Endothelial cell of umbilical vein (primary cell): ENCODE data around the gene ADIPOR2. TPM values are rescaled to one million over a fixed set of nuclear protein-coding genes. Genes with fewer than 3 reads are reported as not detected.

Source experiments
- BruUV-seq: library from RNA; stranded (reverse); fragments of 400-500 nt; replicated peaks from 2 replicates; lab custom pipeline; 2021; lab: Mats Ljungman, UMichigan
- CTCF ChIA-PET: fragments of 300-600, 350-600 bp; sonication (Branson Sonifier 250); formaldehyde crosslinking; loops from one replicate; lab custom pipeline; 2021; ENCODE audit warnings: antibody characterized with exemption, inconsistent platforms; lab: Charles Lee
- POLR2A ChIA-PET: fragments of 300-600, 350-600 bp; sonication (Branson Sonifier 250); formaldehyde crosslinking; loops from one replicate; lab custom pipeline; 2021; ENCODE audit warnings: antibody characterized with exemption, inconsistent platforms; lab: Charles Lee
- DNase-seq: peaks from one replicate; pipeline ENCODE4 v3.0.0-alpha.2; 2011; ENCODE audit warnings: low read depth, low spot score
- FAIRE-seq: peaks from 2 replicates; lab custom pipeline; 2011; peaks lifted over from hg19 to GRCh38; lab: Jason Lieb, UNC
- H2AFZ ChIP-seq: 2 replicates; pipeline ENCODE4 v1.6.0; 2012; ENCODE audit warnings: low read depth, low read length, control low read depth, inconsistent platforms
- H3K27ac ChIP-seq: 2 replicates; pipeline ENCODE4 v1.5.1; 2011; ENCODE audit warnings: low read depth, mild to moderate bottlenecking, control low read depth, low read length, moderate library complexity; ENCODE audit not compliant: insufficient read depth
- H3K27me3 ChIP-seq, 2 experiments: 2 replicates each; pipeline versions ENCODE4 v1.6.0 to v1.6.1; 2011; ENCODE audit warnings: low read length in 2 of 2, mixed read lengths in 1 of 2; ENCODE audit not compliant: control insufficient read depth in 2 of 2, insufficient read depth in 2 of 2
- H3K36me3 ChIP-seq, 2 experiments: 2 replicates in 1 of 2; 3 replicates in 1 of 2; pipeline ENCODE4 v1.5.1; 2011; ENCODE audit warnings: low read length in 2 of 2, mild to moderate bottlenecking in 1 of 2, moderate library complexity in 1 of 2; ENCODE audit not compliant: control insufficient read depth in 2 of 2, insufficient read depth in 2 of 2; ENCODE audit errors: extremely low read depth in 1 of 2
- H3K4me1 ChIP-seq: 3 replicates; pipeline ENCODE4 v1.5.1; 2011; ENCODE audit warnings: mild to moderate bottlenecking, low read length; ENCODE audit not compliant: control insufficient read depth, insufficient read depth; ENCODE audit errors: extremely low read depth
- H3K4me2 ChIP-seq: 2 replicates; pipeline ENCODE4 v1.6.1; 2011; ENCODE audit warnings: low read length, control low read depth, mixed read lengths; ENCODE audit not compliant: insufficient read depth
- H3K4me3 ChIP-seq, 3 experiments: fragments of 200-600 bp in 1 of 3; sonication (generic), shearing (Covaris generic) in 1 of 3; replicated peaks in 1 of 3; 2 replicates each; pipeline ENCODE4 v1.5.1; 2011 to 2016; ENCODE audit warnings: control low read depth in 3 of 3, low read length in 3 of 3, mild to moderate bottlenecking in 2 of 3, inconsistent platforms in 1 of 3, low read depth in 1 of 3, moderate library complexity in 1 of 3; ENCODE audit not compliant: insufficient read depth in 1 of 3
- H3K79me2 ChIP-seq: 2 replicates; pipeline ENCODE4 v1.6.0; 2012; ENCODE audit warnings: low read length, inconsistent platforms; ENCODE audit not compliant: control insufficient read depth, insufficient read depth
- H3K9ac ChIP-seq: replicated peaks from 2 replicates; pipeline ENCODE3; 2011; ENCODE audit warnings: low read length, control low read depth; ENCODE audit not compliant: insufficient read depth; ENCODE audit errors: extremely low read depth
- H3K9me1 ChIP-seq: replicated peaks from 3 replicates; pipeline ENCODE4 v1.6.0; 2011; ENCODE audit warnings: mild to moderate bottlenecking, low read length; ENCODE audit not compliant: control insufficient read depth, insufficient read depth; ENCODE audit errors: extremely low read depth
- H3K9me3 ChIP-seq: replicated peaks from 2 replicates; pipeline ENCODE4 v1.5.1; 2012; ENCODE audit warnings: low read length, inconsistent platforms; ENCODE audit not compliant: control insufficient read depth, insufficient read depth
- H4K20me1 ChIP-seq: replicated peaks from 2 replicates; pipeline ENCODE3; 2011; ENCODE audit warnings: mild to moderate bottlenecking, low read length; ENCODE audit not compliant: control insufficient read depth, insufficient read depth; ENCODE audit errors: extremely low read depth
- CTCF ChIP-seq, 2 donors: IDR thresholded peaks; 1 replicate in 1 of 2; 2 replicates in 1 of 2; pipeline ENCODE4 v1.5.1; 2011; ENCODE audit warnings: low read length in 2 of 2, mild to moderate bottlenecking in 2 of 2, moderate library complexity in 2 of 2, control low read depth in 1 of 2, inconsistent platforms in 1 of 2, low read depth in 1 of 2; ENCODE audit not compliant: insufficient read depth in 1 of 2; ENCODE audit errors: extremely low read depth in 1 of 2
- EZH2 ChIP-seq: IDR thresholded peaks from 2 replicates; pipeline ENCODE4 v1.6.1; 2012; ENCODE audit warnings: borderline replicate concordance, low read depth, mild to moderate bottlenecking, moderate library complexity, low read length, inconsistent platforms; ENCODE audit not compliant: severe bottlenecking
- FOS ChIP-seq: IDR thresholded peaks from 2 replicates; pipeline ENCODE4 v1.6.1; 2011; ENCODE audit warnings: mild to moderate bottlenecking, low read length, moderate library complexity, borderline replicate concordance; ENCODE audit not compliant: insufficient read depth
- GATA2 ChIP-seq: IDR thresholded peaks from 2 replicates; pipeline ENCODE4 v1.7.0; 2011; ENCODE audit warnings: low read depth, mild to moderate bottlenecking, moderate library complexity, mixed read lengths, low read length; ENCODE audit not compliant: insufficient read length, insufficient read depth
- JUN ChIP-seq: IDR thresholded peaks from 2 replicates; pipeline ENCODE4 v1.6.1; 2011; ENCODE audit warnings: borderline replicate concordance, low read depth; ENCODE audit not compliant: insufficient read length, insufficient read depth
- MAX ChIP-seq: IDR thresholded peaks from 2 replicates; pipeline ENCODE4 v1.6.1; 2011; ENCODE audit not compliant: insufficient read depth, insufficient read length
- MYC ChIP-seq: IDR thresholded peaks from one replicate; pipeline ENCODE4 v1.6.1; 2011; ENCODE audit warnings: mild to moderate bottlenecking, low read depth, low read length
- POLR2A ChIP-seq: IDR thresholded peaks from 2 replicates; pipeline ENCODE4 v1.6.1; 2012; ENCODE audit warnings: low read depth, mild to moderate bottlenecking, control low read depth, low read length
- POLR2AphosphoS5 ChIP-seq: IDR thresholded peaks from 2 replicates; pipeline ENCODE4 v1.6.1; 2012; ENCODE audit warnings: low read depth, mild to moderate bottlenecking, control low read depth, low read length, moderate library complexity; ENCODE audit not compliant: insufficient read depth
- dilution Hi-C: fragments of 300-500 bp; cut with MboI; formaldehyde crosslinking; loops from one replicate; pipeline ENCODE4 v1.15.0; 2019; ENCODE audit warnings: low sequenced_read_pairs; ENCODE audit not compliant: extremely low pct_ligation_motif_present
- intact Hi-C: fragments of 100-400 bp; cut with micrococcal nuclease; formaldehyde crosslinking; loops from one replicate; pipeline ENCODE4 v1.10.0; 2022
- polyA plus RNA-seq, 4 experiments: library from polyadenylated mRNA; depleted of rRNA in 3 of 4; stranded (reverse) in 3 of 4; unstranded in 1 of 4; fragments of >200 nt; gene quantifications; 2 replicates each; pipeline versions ENCODE4 v1.2.1 to v1.2.3, GENCODE V29; 2011 to 2012; ENCODE audit warnings: missing spikeins in 1 of 4
- total RNA-seq: library from RNA; stranded (reverse); gene quantifications from 2 replicates; pipeline ENCODE4 v1.2.3, GENCODE V29; 2021

ADIPOR2 gene
- total and polyA plus RNA-seq, 2 donors (not counting 3 experiments of a cell fraction or from before 2014, with no cell fraction given) = 22.5 to 57.3 TPM

DNA sequence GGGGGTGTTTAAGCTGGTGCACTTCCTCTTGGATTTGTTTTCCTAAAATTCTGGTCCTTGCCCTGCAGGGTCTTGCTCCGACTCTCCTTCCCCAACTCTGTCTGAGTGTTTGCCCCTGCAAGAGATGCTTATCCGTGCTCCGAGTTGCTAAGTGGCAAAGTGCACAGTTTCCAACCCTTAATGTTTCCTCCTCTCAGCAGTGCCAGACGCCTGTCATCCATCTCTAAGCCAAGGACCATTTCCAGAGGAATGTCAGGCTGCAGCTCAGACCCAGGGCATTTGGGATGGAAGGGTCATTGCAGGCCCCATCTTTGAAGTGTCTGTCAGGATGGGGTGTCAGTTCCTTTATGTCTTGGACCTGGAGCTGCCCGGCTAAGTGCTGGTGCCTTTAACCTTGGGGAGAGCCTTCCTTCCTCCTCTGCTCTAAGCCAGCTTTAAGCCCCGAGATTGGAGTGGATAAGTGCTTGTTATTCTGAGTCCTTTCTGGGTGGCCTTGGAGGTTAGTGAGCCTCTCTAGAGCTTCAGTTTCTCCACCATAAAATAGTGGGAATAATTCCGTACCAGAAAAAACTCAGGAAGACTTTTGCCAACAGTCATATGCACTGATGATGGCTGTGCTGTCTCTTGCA is 46.9 kb upstream of the ADIPOR2 start:
- Histone ChIP-seq H3K4me1 (no peaks in the 10 kb centered on the region), H3K9me3 (no peaks in the 10 kb centered on the region), H4K20me1 (no peaks in the 10 kb centered on the region), H3K79me2 (no peaks in the 10 kb centered on the region), H3K36me3 (no peaks in the 10 kb centered on the region), H3K4me2 (no peak overlapping the region), H2AFZ (no peak overlapping the region), H3K9me1 (no peaks in the 10 kb centered on the region), H3K27me3 (peaks cover 17 to 24% of the 10 kb centered on the region in 2 experiments), H3K9ac (no peak overlapping the region), H3K27ac (no peak overlapping the region), H3K4me3 (no peak overlapping the region)
- intact Hi-C loops = no loop called here
- no TSS peak for BruUV-seq
- no peak for DNase-seq
- TF ChIP-seq GATA2 (no peak), FOS (no peak), MYC (no peak), POLR2A (no peak), CTCF (IDR thresholded peaks at IDR 0.05; ENCODE audit: extremely low read depth in 1 of 2, insufficient read depth in 1 of 2, low read depth in 1 of 2, low read length in 2 of 2) (no peak), POLR2AphosphoS5 (no peak), MAX (no peak), EZH2 (no peak), JUN (no peak)
- no peak for FAIRE-seq
- POLR2A ChIA-PET = no interaction called here
- dilution Hi-C loops = loop anchor here (25.0 kb wide), 1 partner anchor 293 kb away; no protein-coding TSS in a partner anchor
- CTCF ChIA-PET = interaction anchor here (2.4 to 4.2 kb wide), 4 partner anchors 9 to 296 kb away, joined by 9 to 42 read pairs (median 26); no protein-coding TSS in a partner anchor
